ENCODE measurements around the gene GXYLT2.
A peak's percentile ranks its signal among the peaks of the same experiment; 100 is the strongest.

- TF ChIP-seq POLR2AphosphoS5 (IDR thresholded peaks at IDR 0.05; ENCODE audit: insufficient read depth in 1 of 2, low read depth in 1 of 2): peak; percentile 84 to 89
- TF ChIP-seq, protein P1, sequence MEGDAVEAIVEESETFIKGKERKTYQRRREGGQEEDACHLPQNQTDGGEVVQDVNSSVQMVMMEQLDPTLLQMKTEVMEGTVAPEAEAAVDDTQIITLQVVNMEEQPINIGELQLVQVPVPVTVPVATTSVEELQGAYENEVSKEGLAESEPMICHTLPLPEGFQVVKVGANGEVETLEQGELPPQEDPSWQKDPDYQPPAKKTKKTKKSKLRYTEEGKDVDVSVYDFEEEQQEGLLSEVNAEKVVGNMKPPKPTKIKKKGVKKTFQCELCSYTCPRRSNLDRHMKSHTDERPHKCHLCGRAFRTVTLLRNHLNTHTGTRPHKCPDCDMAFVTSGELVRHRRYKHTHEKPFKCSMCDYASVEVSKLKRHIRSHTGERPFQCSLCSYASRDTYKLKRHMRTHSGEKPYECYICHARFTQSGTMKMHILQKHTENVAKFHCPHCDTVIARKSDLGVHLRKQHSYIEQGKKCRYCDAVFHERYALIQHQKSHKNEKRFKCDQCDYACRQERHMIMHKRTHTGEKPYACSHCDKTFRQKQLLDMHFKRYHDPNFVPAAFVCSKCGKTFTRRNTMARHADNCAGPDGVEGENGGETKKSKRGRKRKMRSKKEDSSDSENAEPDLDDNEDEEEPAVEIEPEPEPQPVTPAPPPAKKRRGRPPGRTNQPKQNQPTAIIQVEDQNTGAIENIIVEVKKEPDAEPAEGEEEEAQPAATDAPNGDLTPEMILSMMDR (IDR thresholded peaks at IDR 0.05): no peak
Observed at GRCh38 chr3:72847751-72848702, 39.8 kb upstream of the GXYLT2 start, which contains the start of gene SHQ1.
